Right lobe of liver (tissue), 4 donors: ENCODE results near the gene TMEM178A.

ENCODE experiments used
- POLR2A ChIP-seq: fragments of 450-650 bp; IDR thresholded peaks from one replicate; pipeline ENCODE4 v1.6.1; 2017; ENCODE audit warnings: antibody characterized with exemption, mild to moderate bottlenecking
- TF ChIP-seq, protein P1 (sequence below), 4 donors: fragments of 200-600 bp in 3 of 4; fragments of 450-650 bp in 1 of 4; IDR thresholded peaks; one replicate each; pipeline versions ENCODE4 v1.5.1 to v1.8.0; 2016 to 2022; ENCODE audit warnings: antibody characterized with exemption in 4 of 4, mild to moderate bottlenecking in 2 of 4
- donor health status: DM: no; HTN: no; CAD: no.
- donor health status: DM: no; HTN: no; CAD: no.
- donor health status: DM: no; HTN: yes; CAD: no.

DNA sequence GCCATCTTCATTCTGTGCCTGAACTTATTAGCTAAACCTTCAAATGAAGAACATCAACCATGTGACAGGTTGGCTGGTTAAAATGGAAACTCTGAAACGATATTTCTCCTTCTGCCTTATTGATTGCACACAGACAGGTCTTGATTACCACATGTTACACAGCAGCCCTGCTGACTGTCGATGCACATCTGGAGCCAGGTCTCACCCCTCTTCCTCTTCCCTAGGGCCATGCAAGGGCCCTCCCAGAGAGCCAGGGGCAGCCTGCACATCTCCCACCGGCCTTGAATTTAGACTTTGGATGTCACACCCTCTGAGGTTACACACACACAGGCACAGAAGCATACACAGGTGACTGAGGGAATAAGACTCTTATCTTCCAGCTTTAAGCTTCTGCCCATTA is 45.1 kb downstream of the TMEM178A start:
- no peak for TF ChIP-seq POLR2A
- TF ChIP-seq, protein P1, sequence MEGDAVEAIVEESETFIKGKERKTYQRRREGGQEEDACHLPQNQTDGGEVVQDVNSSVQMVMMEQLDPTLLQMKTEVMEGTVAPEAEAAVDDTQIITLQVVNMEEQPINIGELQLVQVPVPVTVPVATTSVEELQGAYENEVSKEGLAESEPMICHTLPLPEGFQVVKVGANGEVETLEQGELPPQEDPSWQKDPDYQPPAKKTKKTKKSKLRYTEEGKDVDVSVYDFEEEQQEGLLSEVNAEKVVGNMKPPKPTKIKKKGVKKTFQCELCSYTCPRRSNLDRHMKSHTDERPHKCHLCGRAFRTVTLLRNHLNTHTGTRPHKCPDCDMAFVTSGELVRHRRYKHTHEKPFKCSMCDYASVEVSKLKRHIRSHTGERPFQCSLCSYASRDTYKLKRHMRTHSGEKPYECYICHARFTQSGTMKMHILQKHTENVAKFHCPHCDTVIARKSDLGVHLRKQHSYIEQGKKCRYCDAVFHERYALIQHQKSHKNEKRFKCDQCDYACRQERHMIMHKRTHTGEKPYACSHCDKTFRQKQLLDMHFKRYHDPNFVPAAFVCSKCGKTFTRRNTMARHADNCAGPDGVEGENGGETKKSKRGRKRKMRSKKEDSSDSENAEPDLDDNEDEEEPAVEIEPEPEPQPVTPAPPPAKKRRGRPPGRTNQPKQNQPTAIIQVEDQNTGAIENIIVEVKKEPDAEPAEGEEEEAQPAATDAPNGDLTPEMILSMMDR (IDR thresholded peaks at IDR 0.05) = no peak
